ENCODE measurements around the gene SS18L1.
"Not testable (repeated sequence)": the region's sequence is repeated elsewhere in the genome, so short reads cannot be mapped to it uniquely, and the experiment has no call there.

SS18L1 gene

GRCh38 chr20:62143081-62143956 lies at the start of gene SS18L1, which contains the start of gene PSMA7:
SS18L1 (plus strand) TSS chr20:62143769; CDS start chr20:62143821, 52 bp downstream.
PSMA7 (minus strand) TSS chr20:62143394; CDS start chr20:62143303, 91 bp downstream.
- DNase-seq = peak; percentile 94

GRCh38 chr20:62096421-62097380 lies 46.9 kb upstream of the SS18L1 start:
- DNase-seq = no peak

- DNase-seq = no peak
Observed at GRCh38 chr20:62097881-62098407, 45.6 kb upstream of the SS18L1 start.

GRCh38 chr20:62101078-62101477 lies 42.5 kb upstream of the SS18L1 start:
- no peak for DNase-seq

- no peak for DNase-seq
Observed at GRCh38 chr20:62103508-62104233, 39.9 kb upstream of the SS18L1 start.

- no peak for DNase-seq
Observed at GRCh38 chr20:62104234-62104789, 39.3 kb upstream of the SS18L1 start.

- DNase-seq = no peak
Observed at GRCh38 chr20:62104791-62105345, 38.7 kb upstream of the SS18L1 start.

- DNase-seq = no peak
Observed at GRCh38 chr20:62105592-62105991, 38.0 kb upstream of the SS18L1 start.

- peak; percentile 20 for DNase-seq
Observed at GRCh38 chr20:62111148-62111547, 32.4 kb upstream of the SS18L1 start.

GRCh38 chr20:62112368-62112767 lies 31.2 kb upstream of the SS18L1 start:
- DNase-seq = no peak

- peak; percentile 88 for DNase-seq
Observed at GRCh38 chr20:62114894-62115293, 28.7 kb upstream of the SS18L1 start.

GRCh38 chr20:62115800-62116407 lies 27.7 kb upstream of the SS18L1 start:
- DNase-seq = not testable (repeated sequence)

- DNase-seq = no peak
Observed at GRCh38 chr20:62116558-62117361, 26.8 kb upstream of the SS18L1 start.

GRCh38 chr20:62117362-62117646 lies 26.3 kb upstream of the SS18L1 start:
- no peak for DNase-seq

- DNase-seq = peak; percentile 75
Observed at GRCh38 chr20:62117658-62118057, 25.9 kb upstream of the SS18L1 start.

GRCh38 chr20:62118113-62119043 lies 25.2 kb upstream of the SS18L1 start:
- no peak for DNase-seq

- no peak for DNase-seq
Observed at GRCh38 chr20:62119115-62119514, 24.5 kb upstream of the SS18L1 start.

- no peak for DNase-seq
Observed at GRCh38 chr20:62119591-62120364, 23.8 kb upstream of the SS18L1 start.

GRCh38 chr20:62120365-62120762 lies 23.2 kb upstream of the SS18L1 start:
- no peak for DNase-seq
